CD4-positive, CD25-positive, alpha-beta regulatory T cell (primary cell): ENCODE measurements around the gene LBHD2. TPM values are rescaled to one million over a fixed set of nuclear protein-coding genes. Genes with fewer than 3 reads are reported as not detected.
A peak's percentile ranks its signal among the peaks of the same experiment; 100 is the strongest.

Experiments used
- ATAC-seq, 2 donors: fragments of 150-1000 bp; cut with Tn5 transposase; one replicate each; pipeline ENCODE4 v1.10.0; 2021; ENCODE audit warnings: low read depth in 2 of 2, moderate number of reproducible peaks in 2 of 2, moderate library complexity in 1 of 2
- DNase-seq, 3 donors: peaks; one replicate each; pipeline versions ENCODE4 v3.0.0 to v3.0.0-alpha.2; 2012 to 2022; ENCODE audit warnings: mixed read lengths in 1 of 3
- H3K27ac ChIP-seq: one replicate; pipeline ENCODE4 v1.7.0; 2013; ENCODE audit warnings: mild to moderate bottlenecking, low read length; ENCODE audit not compliant: insufficient read depth, poor library complexity, severe bottlenecking
- H3K27me3 ChIP-seq: one replicate; pipeline ENCODE4 v1.7.0; 2013; ENCODE audit warnings: low read length; ENCODE audit not compliant: control insufficient read depth, insufficient read depth
- H3K36me3 ChIP-seq: one replicate; pipeline ENCODE4 v1.7.0; 2013; ENCODE audit warnings: mild to moderate bottlenecking, low read length, moderate library complexity; ENCODE audit not compliant: control insufficient read depth, insufficient read depth
- H3K4me1 ChIP-seq: 2 replicates; pipeline ENCODE4 v1.7.0; 2013; ENCODE audit warnings: mild to moderate bottlenecking, low read length; ENCODE audit not compliant: insufficient read depth, control insufficient read depth, poor library complexity, severe bottlenecking
- H3K4me3 ChIP-seq: one replicate; pipeline ENCODE4 v1.7.0; 2013; ENCODE audit warnings: low read depth, mild to moderate bottlenecking, low read length, moderate library complexity
- H3K9me3 ChIP-seq, 2 experiments: 1 replicate in 1 of 2; 2 replicates in 1 of 2; pipeline ENCODE4 v1.7.0; 2013; ENCODE audit warnings: low read length in 2 of 2, mild to moderate bottlenecking in 1 of 2, moderate library complexity in 1 of 2; ENCODE audit not compliant: control insufficient read depth in 2 of 2
- H3K27ac Mint-ChIP-seq, 3 donors: one replicate each; pipeline ENCODE4 v1.8.0; 2020 to 2022; ENCODE audit warnings: mild to moderate bottlenecking in 3 of 3, mixed read lengths in 3 of 3, moderate library complexity in 2 of 3
- H3K27me3 Mint-ChIP-seq: one replicate; pipeline ENCODE4 v1.8.0; 2022; ENCODE audit warnings: mild to moderate bottlenecking, mixed read lengths
- H3K36me3 Mint-ChIP-seq: one replicate; pipeline ENCODE4 v1.8.0; 2020; ENCODE audit warnings: mixed read lengths
- H3K4me1 Mint-ChIP-seq, 4 donors: one replicate each; pipeline ENCODE4 v1.8.0; 2020 to 2022; ENCODE audit warnings: mixed read lengths in 4 of 4, mild to moderate bottlenecking in 1 of 4
- H3K4me3 Mint-ChIP-seq, 4 donors: one replicate each; pipeline ENCODE4 v1.8.0; 2020 to 2022; ENCODE audit warnings: mild to moderate bottlenecking in 4 of 4, mixed read lengths in 4 of 4, moderate library complexity in 3 of 4
- H3K9me3 Mint-ChIP-seq, 7 donors: one replicate each; pipeline ENCODE4 v1.8.0; 2020 to 2022; ENCODE audit warnings: mixed read lengths in 7 of 7, mild to moderate bottlenecking in 3 of 7, moderate library complexity in 2 of 7
- polyA plus RNA-seq, 4 donors: library from polyadenylated mRNA; unstranded; fragments of 300-500 nt; fragmentation: Illumina TruSeq; gene quantifications; one replicate each; pipeline ENCODE4 v1.2.3, GENCODE V29; 2021
- total RNA-seq: library from RNA; stranded (reverse); gene quantifications from one replicate; pipeline ENCODE4 v1.2.3, GENCODE V29; 2022

The LBHD2 gene
- total and polyA plus RNA-seq, 5 donors from 2014 or later: not detected

GRCh38 chr14:103132381-103133209 lies 48.6 kb downstream of the LBHD2 start:
- no peaks in the 10 kb centered on the region for H3K36me3 Mint-ChIP-seq
- peaks cover 0 to 2% (median 0%) of the 10 kb centered on the region in 7 donors for H3K9me3 Mint-ChIP-seq
- no peaks in the 10 kb centered on the region for H3K4me1 Mint-ChIP-seq
- H3K27ac Mint-ChIP-seq: no peak overlapping the region
- Histone ChIP-seq H3K27me3 (no peaks in the 10 kb centered on the region), H3K27ac (no peak overlapping the region), H3K36me3 (no peaks in the 10 kb centered on the region), H3K4me1 (no peaks in the 10 kb centered on the region), H3K4me3 (no peak overlapping the region), H3K9me3 (no peaks in the 10 kb centered on the region)
- peak in 1 of 2 donors; percentile 15 for ATAC-seq
- peaks cover 2% of the 10 kb centered on the region for H3K27me3 Mint-ChIP-seq
- no peak for DNase-seq
- H3K4me3 Mint-ChIP-seq: no peak overlapping the region

- Histone ChIP-seq H3K4me3 (no peak overlapping the region), H3K9me3 (no peaks in the 10 kb centered on the region), H3K36me3 (no peaks in the 10 kb centered on the region), H3K4me1 (no peaks in the 10 kb centered on the region), H3K27ac (no peak overlapping the region), H3K27me3 (no peaks in the 10 kb centered on the region)
- DNase-seq: no peak
- Mint-ChIP-seq H3K4me1 (no peaks in the 10 kb centered on the region), H3K9me3 (peaks cover 0 to 2% (median 0%) of the 10 kb centered on the region in 7 donors), H3K27ac (no peak overlapping the region), H3K27me3 (peaks cover 5% of the 10 kb centered on the region), H3K4me3 (no peak overlapping the region), H3K36me3 (no peaks in the 10 kb centered on the region)
- no peak for ATAC-seq
Measured at GRCh38 chr14:103133210-103134140, 49.5 kb downstream of the LBHD2 start.

- no peaks in the 10 kb centered on the region for H3K4me1 Mint-ChIP-seq
- H3K27me3 ChIP-seq: no peaks in the 10 kb centered on the region
- H3K9me3 ChIP-seq: no peaks in the 10 kb centered on the region
- no peak for ATAC-seq
- peaks cover 10% of the 10 kb centered on the region for H3K27me3 Mint-ChIP-seq
- H3K4me3 ChIP-seq: no peak overlapping the region
- H3K36me3 Mint-ChIP-seq: no peaks in the 10 kb centered on the region
- no peaks in the 10 kb centered on the region for H3K4me1 ChIP-seq
- H3K27ac ChIP-seq: no peak overlapping the region
- H3K9me3 Mint-ChIP-seq: peaks cover 0 to 2% (median 0%) of the 10 kb centered on the region in 7 donors
- H3K4me3 Mint-ChIP-seq: no peak overlapping the region
- DNase-seq: no peak
- H3K36me3 ChIP-seq: no peaks in the 10 kb centered on the region
- H3K27ac Mint-ChIP-seq: no peak overlapping the region
Measured at GRCh38 chr14:103134405-103134804, 50.4 kb downstream of the LBHD2 start.

GRCh38 chr14:103134919-103135318 lies 50.9 kb downstream of the LBHD2 start:
- H3K36me3 Mint-ChIP-seq: no peaks in the 10 kb centered on the region
- Histone ChIP-seq H3K9me3 (no peaks in the 10 kb centered on the region), H3K27ac (no peak overlapping the region), H3K4me3 (no peak overlapping the region), H3K4me1 (no peaks in the 10 kb centered on the region), H3K27me3 (no peaks in the 10 kb centered on the region), H3K36me3 (no peaks in the 10 kb centered on the region)
- DNase-seq: no peak
- H3K27me3 Mint-ChIP-seq: peaks cover 10% of the 10 kb centered on the region
- H3K27ac Mint-ChIP-seq: no peak overlapping the region
- ATAC-seq: no peak
- no peaks in the 10 kb centered on the region for H3K4me1 Mint-ChIP-seq
- H3K9me3 Mint-ChIP-seq: peaks cover 0 to 2% (median 0%) of the 10 kb centered on the region in 7 donors
- H3K4me3 Mint-ChIP-seq: no peak overlapping the region

- Histone ChIP-seq H3K4me3 (no peak overlapping the region), H3K27ac (no peak overlapping the region), H3K4me1 (no peaks in the 10 kb centered on the region), H3K36me3 (no peaks in the 10 kb centered on the region), H3K9me3 (no peaks in the 10 kb centered on the region), H3K27me3 (no peaks in the 10 kb centered on the region)
- no peak overlapping the region for H3K4me3 Mint-ChIP-seq
- no peak overlapping the region for H3K27ac Mint-ChIP-seq
- H3K27me3 Mint-ChIP-seq: peaks cover 12% of the 10 kb centered on the region
- peaks cover 0 to 2% (median 0%) of the 10 kb centered on the region in 7 donors for H3K9me3 Mint-ChIP-seq
- ATAC-seq (no peak), DNase-seq (no peak)
- H3K4me1 Mint-ChIP-seq: peaks cover 0 to 4% (median 3%) of the 10 kb centered on the region in 4 donors
- no peaks in the 10 kb centered on the region for H3K36me3 Mint-ChIP-seq
Measured at GRCh38 chr14:103135333-103136260, 51.6 kb downstream of the LBHD2 start.

- peaks cover 15% of the 10 kb centered on the region for H3K27me3 Mint-ChIP-seq
- H3K9me3 Mint-ChIP-seq: peaks cover 0 to 2% (median 0%) of the 10 kb centered on the region in 7 donors
- peaks cover 0 to 8% (median 6%) of the 10 kb centered on the region in 4 donors for H3K4me1 Mint-ChIP-seq
- Histone ChIP-seq H3K4me3 (no peak overlapping the region), H3K27ac (no peak overlapping the region), H3K36me3 (no peaks in the 10 kb centered on the region), H3K9me3 (no peaks in the 10 kb centered on the region), H3K4me1 (peaks cover 4% of the 10 kb centered on the region), H3K27me3 (peaks cover 4% of the 10 kb centered on the region)
- ATAC-seq (no peak), DNase-seq (no peak)
- no peak overlapping the region for H3K4me3 Mint-ChIP-seq
- no peaks in the 10 kb centered on the region for H3K36me3 Mint-ChIP-seq
- no peak overlapping the region for H3K27ac Mint-ChIP-seq
Measured at GRCh38 chr14:103136388-103137271, 52.6 kb downstream of the LBHD2 start.
